GM12873 (cell line): ENCODE measurements around the gene CKB.

Experiments
- CTCF ChIP-seq: IDR thresholded peaks from 2 replicates; pipeline ENCODE4 v1.5.1; 2012; ENCODE audit warnings: low read depth, mild to moderate bottlenecking, moderate library complexity, low read length, control low read depth; ENCODE audit not compliant: insufficient read depth; ENCODE audit errors: missing control alignments

CKB gene

GRCh38 chr14:103503296-103503695, 19.3 kb downstream of the CKB start:
- no peak for TF ChIP-seq CTCF

GRCh38 chr14:103502877-103503276, 19.8 kb downstream of the CKB start:
- no peak for TF ChIP-seq CTCF

GRCh38 chr14:103501921-103502669, 20.5 kb downstream of the CKB start:
- no peak for TF ChIP-seq CTCF

- no peak for TF ChIP-seq CTCF
Measured at GRCh38 chr14:103501041-103501870, 21.4 kb downstream of the CKB start.

- peak; percentile 90 for TF ChIP-seq CTCF
Measured at GRCh38 chr14:103500148-103500990, 22.3 kb downstream of the CKB start.

GRCh38 chr14:103499709-103500108, 22.9 kb downstream of the CKB start:
- no peak for TF ChIP-seq CTCF
